Measurements from ENCODE around the gene CLEC4G.
A peak's percentile ranks its signal among the peaks of the same experiment; 100 is the strongest.
"Not testable (repeated sequence)": the region's sequence is repeated elsewhere in the genome, so short reads cannot be mapped to it uniquely, and the experiment has no call there.

Gene CLEC4G

DNA sequence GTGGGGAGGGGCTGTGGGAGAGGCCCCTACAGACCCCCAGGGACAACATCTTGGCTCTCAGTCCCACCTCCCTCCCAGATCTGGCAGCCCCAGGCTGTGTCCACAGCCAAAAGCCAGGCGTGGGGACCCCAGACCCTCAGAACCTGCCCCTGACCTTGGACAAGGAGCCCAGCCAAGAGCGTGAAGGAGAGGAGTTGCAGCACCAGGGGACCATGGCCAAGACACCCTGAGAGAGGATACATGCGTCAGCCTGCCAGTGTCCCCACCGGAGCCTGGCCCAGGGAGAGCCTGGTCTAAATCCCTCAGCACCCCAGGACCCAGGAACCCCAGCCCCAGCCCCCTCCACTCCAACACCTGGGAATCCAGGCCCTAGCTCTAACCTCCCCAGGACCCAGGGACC lies 14.4 kb upstream of the CLEC4G start:
- not testable (repeated sequence) for DNase-seq

DNA sequence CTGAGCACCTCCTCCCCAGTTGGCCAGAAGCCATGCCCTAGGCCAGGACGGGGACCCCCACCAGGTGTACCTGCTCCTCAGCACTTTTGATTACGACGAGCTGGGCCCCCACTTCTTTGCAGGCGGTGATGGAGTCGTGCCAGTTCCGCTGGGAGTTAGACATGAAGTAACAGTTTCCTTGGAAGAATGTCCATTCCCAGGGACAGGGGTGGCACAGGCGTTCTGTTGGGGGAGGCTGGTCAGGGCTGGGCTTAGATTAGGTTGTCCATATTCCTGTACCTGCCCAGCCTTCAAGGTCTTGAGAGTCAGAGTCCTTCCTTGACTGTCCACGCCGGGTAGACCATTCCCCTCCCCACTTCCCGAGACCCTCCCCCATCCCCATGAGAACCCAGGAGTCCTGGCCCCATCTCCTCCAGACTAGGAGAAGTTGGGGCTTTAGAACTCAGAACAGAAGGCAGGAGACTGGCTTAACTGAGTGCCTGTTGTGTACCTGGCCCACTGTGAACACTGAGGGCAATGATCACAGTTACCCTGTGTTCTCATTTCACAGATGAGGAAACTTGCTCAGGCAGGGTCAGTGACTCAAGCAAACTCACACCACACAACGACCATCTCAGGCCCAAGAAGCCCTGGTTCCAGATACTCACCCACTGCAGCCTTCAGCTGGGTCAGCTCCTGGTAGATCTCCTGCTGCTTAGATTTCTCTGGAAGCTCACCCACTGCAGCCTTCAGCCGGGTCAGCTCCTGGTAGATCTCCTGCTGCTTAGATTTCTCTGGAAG lies 13.2 kb upstream of the CLEC4G start:
- DNase-seq, result no peak

- no peak for DNase-seq
Observed at GRCh38 chr19:7744199-7744786, 12.4 kb upstream of the CLEC4G start.

DNA sequence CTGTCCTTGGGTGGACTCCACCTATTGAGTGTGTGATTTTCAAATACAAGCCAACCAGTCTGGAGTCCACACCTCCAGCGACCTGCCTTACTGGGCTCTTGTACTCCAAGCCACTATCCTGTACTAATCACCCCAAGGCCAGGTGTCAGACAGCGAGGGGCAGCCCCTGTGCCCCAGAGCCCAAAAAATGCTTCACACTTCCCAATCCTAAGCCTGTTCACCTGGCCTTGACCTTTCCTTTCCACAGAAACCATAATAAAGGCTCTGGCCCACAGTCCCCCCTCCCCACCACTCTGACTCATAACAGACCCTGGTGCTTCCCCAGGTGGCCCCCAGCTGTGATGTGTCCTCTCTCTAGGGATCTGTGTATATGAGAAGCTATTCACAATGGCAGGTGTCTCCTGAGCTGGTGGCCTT lies 11.5 kb upstream of the CLEC4G start:
- DNase-seq, result no peak

GRCh38 chr19:7742991-7743390 lies 11.1 kb upstream of the CLEC4G start:
- no peak for DNase-seq

DNA sequence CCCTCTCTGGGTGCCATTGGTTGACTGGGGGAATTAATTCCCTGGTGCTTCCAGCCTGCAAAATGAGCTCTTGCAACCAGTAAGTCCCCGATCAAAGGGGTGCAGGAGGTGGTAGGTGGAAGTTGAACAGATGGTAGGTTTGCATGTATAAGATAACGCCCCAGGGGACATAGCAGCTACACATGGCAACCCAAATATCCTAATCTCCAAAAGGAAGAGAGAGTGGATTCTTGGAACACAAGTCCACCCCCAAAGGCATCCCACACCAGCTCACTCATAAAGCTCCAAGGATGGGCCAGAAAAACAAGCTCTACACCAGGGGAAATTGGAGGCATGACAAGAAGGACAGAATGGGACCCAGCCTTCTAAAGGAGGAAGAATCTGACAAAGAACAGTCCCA lies 10.7 kb upstream of the CLEC4G start:
- DNase-seq, result no peak

DNA sequence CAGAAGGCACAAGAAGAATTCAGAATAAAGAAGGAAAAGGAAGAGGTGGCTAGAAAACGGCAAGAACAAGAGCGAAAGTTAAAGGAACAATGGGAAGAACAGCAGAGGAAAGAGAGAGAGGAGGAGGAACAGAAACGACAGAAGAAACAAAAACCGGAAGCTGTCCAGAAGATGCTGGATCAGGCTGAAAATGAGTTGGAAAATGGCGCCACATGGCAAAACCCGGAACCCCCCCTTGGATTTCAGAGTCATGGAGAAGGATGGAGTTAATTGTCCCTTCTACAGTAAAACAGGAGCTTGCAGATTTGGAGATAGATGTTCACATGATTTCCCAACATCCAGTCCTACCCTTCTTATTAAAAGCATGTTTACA lies 8.8 kb upstream of the CLEC4G start:
- DNase-seq, result no peak

- DNase-seq, result no peak
Observed at GRCh38 chr19:7739801-7740681, 8.1 kb upstream of the CLEC4G start.

- DNase-seq, result no peak
Observed at GRCh38 chr19:7739211-7739755, 7.4 kb upstream of the CLEC4G start.

DNA sequence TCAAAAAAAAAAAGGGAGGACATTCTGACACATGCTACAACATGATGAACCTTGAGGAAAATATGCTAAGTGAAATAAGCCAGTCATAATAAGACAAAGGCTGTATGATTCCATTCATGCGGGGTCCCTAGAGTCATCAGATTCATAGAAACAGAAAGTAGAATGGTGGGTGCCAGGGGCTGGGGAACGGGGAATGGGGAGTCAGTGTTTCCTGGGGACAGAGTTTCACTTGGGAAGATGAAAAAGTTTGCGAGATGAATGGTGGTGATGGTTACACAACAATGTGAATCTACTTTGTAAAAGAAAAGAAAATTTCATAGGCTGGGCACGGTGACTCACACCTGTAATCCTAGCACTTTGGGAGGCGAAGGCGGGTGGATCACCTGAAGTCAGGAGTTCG lies 6.1 kb upstream of the CLEC4G start:
- DNase-seq, result no peak

DNA sequence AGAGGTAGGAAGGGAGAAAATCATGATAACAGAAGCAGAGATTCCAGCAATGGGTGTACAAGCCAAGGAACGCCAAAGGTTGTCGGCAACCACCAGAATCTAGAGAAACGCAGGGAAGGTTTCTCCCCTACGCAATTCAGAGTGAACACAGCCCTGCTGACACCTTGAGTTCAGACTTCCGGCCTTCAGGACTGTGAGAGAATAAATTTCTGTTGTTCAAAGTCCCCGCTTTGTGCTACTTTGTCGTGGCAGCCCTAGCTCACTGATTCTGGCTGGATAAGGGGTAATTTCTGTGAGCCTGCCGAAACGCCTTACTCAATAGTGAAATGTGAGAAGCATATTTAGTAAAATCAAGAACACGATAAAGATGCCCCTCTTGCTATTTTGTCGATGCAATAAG lies 5.3 kb upstream of the CLEC4G start:
- no peak for DNase-seq

DNA sequence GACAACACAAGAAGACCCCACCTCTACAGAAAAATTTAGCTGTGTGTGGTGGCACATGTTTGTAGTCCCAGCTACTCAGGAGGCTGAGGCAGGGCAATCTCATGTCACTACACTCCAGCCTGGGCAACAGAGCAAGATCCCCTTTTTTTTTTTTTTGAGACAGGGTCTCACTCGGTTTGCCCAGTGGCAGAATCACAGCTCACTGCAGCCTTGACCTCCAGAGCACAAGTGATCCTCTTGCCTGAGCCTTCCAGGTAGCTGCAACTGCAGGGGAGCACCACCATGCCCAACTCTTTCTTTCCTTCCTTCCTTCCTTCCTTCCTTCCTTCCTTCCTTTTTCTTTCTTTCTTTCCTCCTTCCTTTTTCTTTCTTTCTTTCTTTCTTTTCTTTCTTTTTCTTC lies 4.2 kb upstream of the CLEC4G start:
- DNase-seq, result no peak

DNA sequence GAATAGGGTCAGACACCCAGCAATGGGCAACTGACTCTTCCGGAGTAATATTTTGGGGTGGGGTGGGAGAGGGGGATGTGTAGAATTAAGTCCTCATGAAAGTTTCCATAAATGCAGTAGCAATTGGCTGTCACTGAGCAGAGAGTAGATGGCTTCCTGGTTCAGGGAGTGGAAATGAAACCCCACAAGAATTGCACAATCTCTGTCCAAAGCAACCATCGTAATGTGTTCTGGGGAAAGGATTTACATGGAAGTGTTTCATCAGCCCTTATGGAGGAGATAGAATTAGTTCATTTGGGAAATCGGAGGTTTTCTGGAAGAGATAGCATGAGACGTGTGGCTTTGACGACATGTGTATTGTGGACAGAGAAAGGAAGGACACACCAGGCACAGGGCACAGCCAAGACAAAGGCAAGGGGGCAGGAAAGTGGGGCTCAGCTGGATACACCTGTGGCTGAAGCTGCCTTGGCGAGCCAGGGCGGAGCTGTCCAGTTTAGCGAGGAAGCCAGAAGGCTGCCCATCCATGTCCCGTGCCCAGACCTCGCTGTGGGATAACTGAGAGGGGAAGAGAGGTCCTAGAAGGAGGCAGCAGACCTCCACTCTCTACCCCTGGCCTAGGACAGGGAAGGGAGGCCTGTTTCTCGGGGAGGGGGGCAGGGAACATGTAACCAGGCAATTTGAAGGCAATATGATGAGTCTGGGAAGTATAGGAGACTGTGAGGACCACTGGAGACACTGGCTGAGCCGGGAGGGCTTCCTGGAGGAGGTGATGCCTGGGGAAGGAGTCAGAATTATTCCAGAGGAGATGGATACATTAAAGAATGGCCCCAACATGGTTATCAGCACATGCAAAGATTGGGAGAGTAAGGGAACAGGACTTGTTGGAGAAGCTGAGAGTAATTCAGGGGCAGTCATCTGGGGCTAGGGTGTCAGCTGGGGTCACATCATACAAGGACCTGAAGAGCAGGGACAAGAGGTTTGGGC lies 2.6 kb upstream of the CLEC4G start:
- DNase-seq, result peak; percentile 46

- no peak for DNase-seq
Observed at GRCh38 chr19:7733376-7733775, 1.5 kb upstream of the CLEC4G start.

DNA sequence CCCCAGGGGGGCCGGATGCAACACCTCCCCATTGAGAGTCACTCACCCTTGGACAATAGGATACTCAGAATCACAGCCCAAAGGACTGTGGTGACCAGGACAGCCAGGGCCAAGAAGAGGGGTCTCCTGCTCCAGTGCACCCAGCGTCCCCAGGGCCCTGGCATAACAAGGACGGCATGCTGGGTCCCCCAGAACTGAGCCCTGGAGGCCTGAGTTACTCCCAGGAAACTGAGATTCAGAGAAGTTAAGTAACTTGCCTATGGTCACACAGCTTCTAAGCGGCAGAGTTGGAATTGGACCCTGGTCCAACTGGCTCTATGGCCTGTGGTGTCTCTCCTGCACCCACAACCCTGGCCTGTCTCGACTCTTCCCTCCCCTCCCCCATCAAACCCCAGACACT lies 295 bp downstream of the CLEC4G start:
- DNase-seq, result no peak

DNA sequence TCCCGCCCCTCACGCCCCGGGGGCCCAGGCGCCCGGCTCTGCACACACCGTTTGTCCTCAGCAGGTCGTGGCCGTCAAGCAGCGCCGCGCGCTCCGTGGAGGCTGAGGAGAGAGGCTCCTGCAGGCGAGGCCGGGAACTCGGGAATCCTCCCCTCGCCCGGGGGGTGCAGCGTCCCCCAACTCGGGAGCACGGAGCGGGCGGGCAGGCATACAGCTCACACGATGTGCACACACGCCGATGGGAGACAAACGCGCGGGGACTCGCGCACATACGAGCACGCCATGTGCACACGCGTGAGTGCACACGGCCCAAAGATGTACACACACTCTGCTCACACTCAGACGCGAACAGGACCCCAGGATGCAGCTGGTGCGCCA lies 703 bp downstream of the CLEC4G start:
- DNase-seq, result no peak

GRCh38 chr19:7730286-7731217 lies 1.4 kb downstream of the CLEC4G start:
- no peak for DNase-seq

- no peak for DNase-seq
Observed at GRCh38 chr19:7729831-7730285, 2.1 kb downstream of the CLEC4G start.

GRCh38 chr19:7729211-7729610 lies 2.7 kb downstream of the CLEC4G start:
- DNase-seq, result no peak

DNA sequence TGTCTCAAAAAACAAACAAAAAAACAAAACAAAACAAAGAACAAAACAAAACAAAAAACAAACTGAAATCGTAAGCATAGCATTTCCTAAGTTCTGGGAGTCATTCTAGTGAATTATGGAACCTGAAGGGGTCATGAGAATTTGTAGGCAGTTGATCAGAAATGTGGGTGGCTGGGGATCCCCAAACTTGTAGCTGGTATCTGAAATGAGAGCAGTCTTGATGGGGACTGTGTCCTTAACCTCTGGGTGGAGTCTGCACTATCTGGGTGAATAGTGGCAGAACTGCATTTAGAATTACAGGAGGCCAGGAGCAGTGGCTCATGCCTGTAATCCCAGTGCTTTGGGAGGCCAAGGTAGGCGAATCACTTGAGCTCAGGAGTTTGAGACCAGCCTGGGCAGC lies 6.1 kb downstream of the CLEC4G start:
- DNase-seq, result no peak

- DNase-seq, result no peak
Observed at GRCh38 chr19:7722231-7722651, 9.7 kb downstream of the CLEC4G start.
